ENCODE measurements around the gene SLC35A3.
"Not testable (repeated sequence)": the region's sequence is repeated elsewhere in the genome, so short reads cannot be mapped to it uniquely, and the experiment has no call there.

The SLC35A3 gene

GRCh38 chr1:100036718-100037655 is 67.2 kb downstream of the SLC35A3 start:
- no peak for DNase-seq

DNA sequence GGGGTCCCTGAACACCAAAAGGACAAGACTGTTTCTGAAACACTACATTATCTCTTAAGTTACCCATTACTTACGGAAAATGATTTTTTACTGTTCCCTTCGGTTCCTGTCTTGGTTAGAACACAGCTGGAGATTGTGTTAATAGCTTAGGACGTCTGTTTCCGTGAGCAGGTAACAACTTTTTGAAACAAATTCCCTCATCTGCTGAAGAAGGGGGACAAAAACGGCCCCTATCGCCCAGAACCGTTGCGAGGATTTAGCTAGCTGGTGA is 67.8 kb downstream of the SLC35A3 start:
- DNase-seq: no peak

DNA sequence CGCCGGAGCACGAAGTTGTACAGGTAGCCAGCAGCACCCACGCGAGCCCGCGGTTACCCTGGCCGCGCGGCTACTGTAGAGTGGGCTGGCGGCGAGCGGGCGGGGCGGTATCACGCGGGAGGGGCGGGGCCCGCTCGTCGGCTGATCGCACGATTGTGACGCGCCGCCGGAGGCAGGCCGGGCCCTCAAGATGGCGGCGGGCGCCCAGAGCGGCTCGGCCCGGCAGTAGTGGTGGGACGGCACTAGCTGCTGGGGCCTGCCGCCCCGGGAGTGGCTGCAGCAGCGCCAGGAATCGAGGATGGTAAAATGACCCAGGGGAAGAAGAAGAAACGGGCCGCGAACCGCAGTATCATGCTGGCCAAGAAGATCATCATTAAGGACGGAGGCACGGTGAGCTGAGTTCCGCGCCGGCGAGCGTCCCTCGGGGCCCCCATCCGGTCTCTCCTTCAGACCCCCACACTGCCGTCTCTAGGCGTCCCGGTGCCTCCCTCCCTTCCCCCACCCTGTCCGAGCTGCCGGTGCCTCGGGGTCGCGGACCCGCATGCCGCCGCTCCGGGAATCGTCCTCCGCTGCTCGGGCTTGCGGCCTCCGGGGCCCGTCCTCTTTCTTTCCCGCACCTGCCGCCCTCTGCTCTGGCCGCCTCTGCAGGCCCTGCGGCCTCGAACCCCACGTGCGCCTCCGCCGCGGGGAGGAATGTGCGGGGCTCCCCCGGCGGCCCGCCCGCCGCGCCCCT is 68.3 kb downstream of the SLC35A3 start:
- peak; percentile 50 for DNase-seq

- peak; percentile 14 for DNase-seq
Observed at GRCh38 chr1:100038660-100039287, 69.0 kb downstream of the SLC35A3 start.

- no peak for DNase-seq
Observed at GRCh38 chr1:100039591-100039990, 69.8 kb downstream of the SLC35A3 start.

GRCh38 chr1:100045206-100045605 is 75.4 kb downstream of the SLC35A3 start:
- DNase-seq: no peak

GRCh38 chr1:100047235-100047708 is 77.5 kb downstream of the SLC35A3 start:
- not testable (repeated sequence) for DNase-seq

DNA sequence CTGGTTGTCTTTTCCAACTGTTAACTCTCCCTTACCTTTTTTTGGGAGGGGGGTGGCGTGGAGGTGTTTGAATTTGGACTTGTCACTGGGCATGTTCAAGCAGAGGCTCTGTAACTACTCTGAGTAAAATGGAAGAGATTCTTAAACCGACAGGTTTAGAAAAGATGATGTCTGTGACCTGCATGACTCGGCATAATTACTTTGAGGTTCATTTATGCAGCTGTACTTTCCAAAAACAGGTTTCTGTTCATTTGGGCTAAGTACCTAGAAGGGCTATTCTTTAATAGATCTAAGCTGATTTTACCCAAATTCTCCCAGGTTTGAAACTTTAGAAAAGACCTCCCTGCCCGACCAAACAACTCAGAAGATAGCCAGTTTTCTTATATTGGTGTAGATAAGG is 80.3 kb downstream of the SLC35A3 start:
- no peak for DNase-seq

GRCh38 chr1:100051401-100051800 is 81.6 kb downstream of the SLC35A3 start:
- no peak for DNase-seq

- DNase-seq: no peak
Observed at GRCh38 chr1:100051893-100052292, 82.1 kb downstream of the SLC35A3 start.

GRCh38 chr1:100053119-100053518 is 83.3 kb downstream of the SLC35A3 start:
- DNase-seq: no peak

DNA sequence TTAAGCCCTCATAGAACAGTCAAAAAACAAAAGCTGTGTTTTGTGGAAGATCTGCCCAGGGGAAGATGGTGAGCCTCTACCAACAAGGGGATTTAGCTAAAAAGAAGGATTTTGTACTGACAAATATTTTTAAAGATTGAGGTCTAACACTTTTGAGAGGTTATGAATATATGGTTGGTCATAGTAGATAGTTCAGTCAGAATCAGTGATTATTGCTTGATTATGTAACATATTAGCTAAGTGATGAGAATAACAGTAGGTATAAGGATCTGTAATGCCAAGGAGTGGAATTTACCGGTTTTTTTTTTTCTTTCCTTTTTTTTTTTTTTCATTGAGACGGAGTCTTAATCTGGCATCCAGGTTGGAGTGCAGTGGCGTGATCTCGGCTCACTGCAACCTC is 83.9 kb downstream of the SLC35A3 start:
- DNase-seq: no peak

DNA sequence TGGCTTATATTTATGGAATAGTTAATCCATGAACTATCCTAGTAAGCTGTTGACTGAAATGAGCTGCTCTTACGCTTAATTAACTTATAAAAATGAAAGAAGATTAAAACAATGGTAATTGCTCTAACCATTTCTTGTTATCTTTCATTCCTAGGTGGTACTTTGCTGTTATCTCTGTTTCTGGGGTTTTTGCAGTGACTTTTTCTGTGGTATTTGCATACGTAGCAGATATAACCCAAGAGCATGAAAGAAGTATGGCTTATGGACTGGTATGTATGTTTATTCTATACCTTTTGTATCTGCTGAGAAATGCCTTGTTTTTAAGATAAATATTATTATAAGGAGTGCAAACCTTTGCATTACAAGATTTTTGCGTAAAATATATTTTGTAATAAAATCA is 91.9 kb downstream of the SLC35A3 start:
- no peak for DNase-seq

DNA sequence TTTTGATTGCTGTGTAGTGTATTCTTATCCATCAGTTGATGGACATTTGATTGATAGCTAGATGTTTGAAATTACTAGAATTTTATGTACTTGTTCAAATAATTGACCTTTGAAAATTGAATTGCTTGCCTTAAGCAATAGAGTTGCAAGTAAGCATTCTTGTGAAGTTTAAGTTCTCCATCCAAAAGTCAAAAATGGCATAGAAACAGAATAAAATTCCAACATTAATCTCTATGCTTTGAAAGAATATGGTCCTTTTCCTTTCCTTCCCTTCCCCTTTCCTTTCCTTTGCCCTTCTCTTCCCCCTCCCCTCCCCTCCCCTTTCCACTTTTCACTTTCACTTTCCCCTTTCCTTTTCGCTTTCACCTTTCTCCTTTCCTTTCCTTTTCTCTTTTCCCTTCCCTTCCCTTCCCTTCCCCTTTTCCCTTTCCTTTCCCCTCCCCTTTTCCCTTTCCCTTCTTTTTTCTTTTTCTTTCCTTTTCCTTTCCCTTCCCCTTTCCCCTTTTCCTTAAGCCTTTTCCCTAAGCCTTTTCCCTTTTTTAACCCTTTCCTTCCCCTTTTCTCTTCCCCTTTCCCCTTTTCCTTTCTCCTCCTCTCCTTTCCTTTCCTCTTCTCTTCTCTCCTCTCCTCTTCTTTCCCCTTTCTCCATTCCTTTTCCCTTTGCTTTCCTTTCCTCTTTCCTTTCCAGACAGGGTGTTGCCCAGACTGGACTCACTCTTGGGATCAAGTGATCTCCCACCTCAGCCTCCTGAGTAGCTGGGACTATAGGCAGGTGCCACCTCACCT is 95.6 kb downstream of the SLC35A3 start:
- no peak for DNase-seq

- no peak for DNase-seq
Observed at GRCh38 chr1:100065969-100066227, 96.1 kb downstream of the SLC35A3 start.

GRCh38 chr1:100070201-100070939 is 100.6 kb downstream of the SLC35A3 start:
- no peak for DNase-seq

DNA sequence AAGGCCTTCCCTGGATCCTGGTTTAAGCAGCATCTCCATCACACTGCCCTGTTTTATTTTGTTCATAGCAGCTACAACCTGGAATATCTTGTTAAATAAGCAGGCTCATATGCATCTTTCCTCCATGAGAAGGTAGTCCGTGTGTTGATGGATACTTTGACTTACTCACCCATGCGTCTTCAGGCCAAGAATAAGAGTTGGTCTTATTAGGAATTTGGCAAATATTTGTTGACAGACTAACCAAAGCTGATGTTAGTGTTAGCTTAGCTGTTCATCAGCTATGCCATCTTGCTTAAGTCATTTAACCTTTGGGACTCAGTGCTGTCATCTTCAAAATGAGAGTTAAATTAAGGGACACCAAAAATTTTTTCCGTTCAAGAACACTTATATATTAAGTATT is 103.7 kb downstream of the SLC35A3 start:
- no peak for DNase-seq

- no peak for DNase-seq
Observed at GRCh38 chr1:100074604-100075395, 105.0 kb downstream of the SLC35A3 start.

DNA sequence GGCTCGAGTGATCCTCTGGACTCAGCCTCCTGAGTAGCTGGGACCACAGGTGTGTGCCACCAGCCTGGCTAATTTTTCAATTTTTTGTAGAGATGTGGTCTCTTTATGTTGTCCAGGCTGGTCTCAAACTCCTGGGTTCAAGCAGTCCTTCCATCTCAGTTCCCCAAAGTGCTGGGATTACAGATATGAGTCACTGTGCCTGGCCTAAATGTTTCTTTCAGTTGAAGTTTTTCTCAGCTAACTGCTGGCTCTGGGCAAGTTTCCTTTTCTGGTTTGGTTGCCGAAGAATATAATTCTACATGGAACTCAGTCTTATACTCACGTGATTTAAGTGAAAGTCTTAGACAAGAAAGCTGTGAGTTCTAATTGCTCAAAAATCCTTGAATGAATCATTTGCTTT is 106.0 kb downstream of the SLC35A3 start:
- no peak for DNase-seq

- DNase-seq: no peak
Observed at GRCh38 chr1:100076319-100076718, 106.5 kb downstream of the SLC35A3 start.

GRCh38 chr1:100076744-100077143 is 106.9 kb downstream of the SLC35A3 start:
- DNase-seq: no peak

GRCh38 chr1:100077531-100077930 is 107.7 kb downstream of the SLC35A3 start:
- no peak for DNase-seq
